OCI-LY7 (cell line): Measurements from ENCODE around the gene IL20RA.

Experiments used
- EZH2phosphoT487 ChIP-seq: fragments of 200-600 bp; sonication (generic); IDR thresholded peaks from 2 replicates; pipeline ENCODE4 v1.6.1; 2018; ENCODE audit warnings: low read depth, borderline replicate concordance, mild to moderate bottlenecking, mixed run types, antibody characterized with exemption, low read length, moderate library complexity, mixed read lengths
- TF ChIP-seq, protein P1 (sequence below): fragments of 200-600 bp; sonication (generic); conservative IDR thresholded peaks from 2 replicates; pipeline ENCODE4 v1.5.1; 2014; ENCODE audit warnings: mild to moderate bottlenecking, antibody characterized with exemption, low read length, moderate library complexity, mixed read lengths

DNA sequence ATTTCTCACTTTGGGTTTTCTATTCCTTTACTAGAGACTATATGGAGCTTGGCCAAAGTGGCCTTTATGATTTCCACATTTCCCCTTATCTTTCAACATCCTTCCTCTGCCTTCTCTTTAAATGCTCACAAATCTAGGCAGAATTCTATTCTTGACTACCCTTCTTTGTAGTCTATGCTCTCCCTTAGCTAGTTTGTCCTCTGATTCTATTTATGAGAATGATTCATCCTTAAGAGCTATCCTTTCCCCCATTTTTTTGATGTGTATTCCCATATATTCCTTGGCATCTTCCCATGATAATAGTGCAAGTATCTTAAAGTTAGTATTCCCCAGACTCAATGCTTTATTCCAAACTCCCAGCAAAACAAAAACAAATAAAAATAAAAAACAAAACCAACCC, 53.1 kb downstream of the IL20RA start:
- TF ChIP-seq, protein P1, sequence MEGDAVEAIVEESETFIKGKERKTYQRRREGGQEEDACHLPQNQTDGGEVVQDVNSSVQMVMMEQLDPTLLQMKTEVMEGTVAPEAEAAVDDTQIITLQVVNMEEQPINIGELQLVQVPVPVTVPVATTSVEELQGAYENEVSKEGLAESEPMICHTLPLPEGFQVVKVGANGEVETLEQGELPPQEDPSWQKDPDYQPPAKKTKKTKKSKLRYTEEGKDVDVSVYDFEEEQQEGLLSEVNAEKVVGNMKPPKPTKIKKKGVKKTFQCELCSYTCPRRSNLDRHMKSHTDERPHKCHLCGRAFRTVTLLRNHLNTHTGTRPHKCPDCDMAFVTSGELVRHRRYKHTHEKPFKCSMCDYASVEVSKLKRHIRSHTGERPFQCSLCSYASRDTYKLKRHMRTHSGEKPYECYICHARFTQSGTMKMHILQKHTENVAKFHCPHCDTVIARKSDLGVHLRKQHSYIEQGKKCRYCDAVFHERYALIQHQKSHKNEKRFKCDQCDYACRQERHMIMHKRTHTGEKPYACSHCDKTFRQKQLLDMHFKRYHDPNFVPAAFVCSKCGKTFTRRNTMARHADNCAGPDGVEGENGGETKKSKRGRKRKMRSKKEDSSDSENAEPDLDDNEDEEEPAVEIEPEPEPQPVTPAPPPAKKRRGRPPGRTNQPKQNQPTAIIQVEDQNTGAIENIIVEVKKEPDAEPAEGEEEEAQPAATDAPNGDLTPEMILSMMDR = no peak
- no peak for TF ChIP-seq EZH2phosphoT487
